RKO (cell line): ENCODE data around the gene GALNT9.
A peak's percentile ranks its signal among the peaks of the same experiment; 100 is the strongest.

ENCODE experiments used
- DNase-seq: peaks from one replicate; pipeline ENCODE4 v3.0.0-alpha.2; 2016; ENCODE audit warnings: low spot score

GALNT9 gene

DNA sequence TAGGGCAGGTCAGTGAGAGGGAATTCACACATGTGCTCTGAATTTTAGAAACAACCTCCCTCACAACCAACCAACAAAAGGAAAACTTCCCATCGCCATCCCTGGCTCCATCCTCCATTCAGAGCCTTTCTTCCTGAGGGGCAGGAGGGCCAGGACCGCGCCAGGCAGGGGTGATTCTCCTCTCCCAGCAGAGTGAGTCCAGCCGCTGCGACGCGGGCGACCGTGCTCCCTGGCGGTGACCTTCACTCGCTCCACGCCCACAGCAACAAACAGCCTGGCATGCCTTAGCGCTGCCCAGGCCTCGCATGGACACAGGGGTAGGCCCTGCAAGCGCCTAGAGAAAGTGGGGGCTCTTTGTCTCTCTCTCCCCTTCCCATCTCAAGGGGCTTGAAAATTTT is 3.7 kb downstream of the GALNT9 start:
- DNase-seq: no peak

DNA sequence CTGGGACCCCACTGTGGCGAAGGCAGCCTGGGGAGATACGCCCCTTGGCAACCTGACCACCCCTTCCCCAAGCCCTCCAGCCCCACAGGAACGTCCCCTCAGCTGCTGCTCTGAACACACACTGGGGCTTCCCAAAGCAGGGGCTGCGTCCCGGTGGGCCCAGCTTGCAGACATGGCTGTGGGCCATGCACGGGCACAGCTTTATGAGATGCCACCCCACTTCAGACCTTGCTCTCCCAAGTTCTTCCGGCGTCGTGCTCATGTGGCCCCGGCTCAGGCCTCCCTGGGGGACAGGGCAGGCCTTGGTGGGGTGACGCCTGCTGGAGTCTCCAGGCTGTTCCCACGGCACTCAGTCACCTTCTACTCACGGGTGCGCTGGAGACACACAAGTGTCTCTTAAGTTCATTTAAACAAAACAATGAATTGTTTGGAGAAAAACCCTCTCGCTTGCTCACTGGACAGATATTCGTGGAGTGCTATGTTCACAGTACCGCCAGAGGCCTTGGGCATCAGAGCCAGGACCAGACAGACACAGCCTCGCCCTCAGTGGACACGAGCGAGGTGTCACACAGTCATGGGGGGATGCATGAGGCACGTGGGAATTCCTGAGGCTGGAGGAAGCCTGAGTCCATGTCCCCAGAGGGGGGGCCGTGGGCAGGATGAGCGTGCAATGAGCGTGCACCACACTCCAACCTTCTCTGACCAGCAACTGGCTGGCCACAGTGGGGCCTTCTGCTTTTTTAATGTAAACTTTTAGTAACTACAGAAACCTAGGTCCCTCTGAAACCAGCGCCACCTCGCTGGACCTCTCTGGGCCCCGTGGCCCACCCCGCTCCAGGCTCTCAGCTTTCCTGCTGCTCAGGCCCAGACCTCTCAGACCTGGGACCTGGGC is 4.3 kb downstream of the GALNT9 start:
- peak; percentile 24 for DNase-seq

DNA sequence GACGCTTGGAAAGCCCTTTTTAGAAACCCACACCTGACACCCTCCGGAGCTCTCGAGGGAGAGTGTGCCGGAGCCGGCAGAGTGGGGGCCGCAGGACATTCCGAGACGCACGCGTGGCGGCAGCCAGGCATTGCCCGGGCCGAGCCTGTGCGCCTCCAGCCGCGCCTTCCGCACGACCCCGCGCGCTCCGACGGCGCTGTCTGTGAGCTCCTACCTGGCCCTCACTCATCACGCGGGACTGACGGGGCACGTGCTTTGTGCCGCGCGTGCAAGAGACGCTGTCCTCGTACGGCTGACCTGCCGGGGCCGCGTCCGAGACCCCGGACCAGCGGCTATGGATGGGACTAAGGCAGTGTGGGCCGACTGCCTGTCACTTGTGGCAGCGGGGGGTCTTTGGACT is 5.2 kb downstream of the GALNT9 start:
- DNase-seq: no peak

- no peak for DNase-seq
Observed at GRCh38 chr12:132323171-132324010, 6.0 kb downstream of the GALNT9 start.

DNA sequence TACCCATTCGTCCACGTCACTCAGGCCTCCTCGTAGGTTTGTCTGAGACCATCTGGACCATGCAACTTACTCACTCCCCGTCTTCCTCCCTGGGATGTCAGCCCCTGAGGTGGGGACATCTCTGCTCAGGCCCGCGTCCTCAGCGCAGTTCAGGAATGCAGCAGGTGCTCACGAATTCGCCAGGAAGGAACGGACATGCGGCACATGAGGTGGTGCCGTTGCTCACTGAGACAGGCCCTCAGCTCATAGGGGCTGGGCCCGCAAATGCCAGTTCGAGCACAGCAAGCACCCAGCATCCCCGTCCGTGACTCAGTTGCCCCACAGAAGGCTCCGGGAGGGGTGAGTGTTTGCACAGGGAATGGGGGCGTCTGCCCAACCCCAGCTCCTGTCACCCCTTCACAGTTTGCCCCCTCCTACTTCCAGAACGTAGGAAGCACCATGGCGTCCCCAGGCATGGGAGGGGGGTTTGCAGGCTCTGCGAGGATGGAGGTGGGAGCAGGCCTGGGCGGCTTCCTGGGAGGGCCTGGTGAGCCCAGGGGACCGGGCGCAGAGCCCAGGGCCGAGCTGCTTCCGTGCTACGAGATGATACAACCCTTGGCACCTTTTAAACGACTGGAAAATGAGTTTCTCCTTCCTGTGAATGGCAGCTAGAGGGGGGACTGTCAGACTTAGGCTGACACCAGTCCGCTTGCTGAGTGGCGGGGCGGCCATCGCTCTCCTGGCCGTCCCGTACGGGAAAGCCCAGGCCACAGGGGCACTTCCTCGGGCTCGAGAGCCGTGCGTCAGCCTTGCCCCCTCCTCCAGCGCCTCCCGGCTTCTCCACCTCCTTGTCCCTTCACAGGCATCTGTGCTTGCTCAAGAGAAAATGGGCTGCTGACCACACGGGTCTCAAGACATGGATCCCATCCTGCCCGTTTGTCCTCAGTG is 6.9 kb downstream of the GALNT9 start:
- DNase-seq: no peak

- no peak for DNase-seq
Observed at GRCh38 chr12:132321321-132322118, 7.9 kb downstream of the GALNT9 start.

DNA sequence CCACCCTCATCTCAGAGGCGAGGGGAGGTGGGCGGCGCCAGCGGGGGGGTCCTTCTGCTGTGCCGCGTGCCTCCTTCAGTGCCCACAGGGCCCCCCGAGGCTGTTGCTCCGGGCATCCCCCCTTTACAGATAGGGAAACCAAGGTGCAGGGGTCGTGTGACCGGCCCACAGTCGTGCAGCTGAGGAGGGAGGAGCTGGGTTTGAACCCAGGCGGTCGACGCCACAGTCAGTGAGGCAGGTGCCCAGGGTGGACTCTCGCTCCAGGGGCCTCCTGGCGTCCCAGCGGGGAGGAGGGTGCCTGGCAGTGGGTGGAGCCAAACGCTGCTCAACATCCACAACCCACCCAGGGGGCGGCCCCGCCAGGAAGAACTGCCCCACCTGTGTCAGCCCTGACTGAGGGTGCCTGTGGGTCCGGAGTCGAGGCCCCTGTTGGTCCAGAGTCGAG is 8.6 kb downstream of the GALNT9 start:
- DNase-seq: no peak

DNA sequence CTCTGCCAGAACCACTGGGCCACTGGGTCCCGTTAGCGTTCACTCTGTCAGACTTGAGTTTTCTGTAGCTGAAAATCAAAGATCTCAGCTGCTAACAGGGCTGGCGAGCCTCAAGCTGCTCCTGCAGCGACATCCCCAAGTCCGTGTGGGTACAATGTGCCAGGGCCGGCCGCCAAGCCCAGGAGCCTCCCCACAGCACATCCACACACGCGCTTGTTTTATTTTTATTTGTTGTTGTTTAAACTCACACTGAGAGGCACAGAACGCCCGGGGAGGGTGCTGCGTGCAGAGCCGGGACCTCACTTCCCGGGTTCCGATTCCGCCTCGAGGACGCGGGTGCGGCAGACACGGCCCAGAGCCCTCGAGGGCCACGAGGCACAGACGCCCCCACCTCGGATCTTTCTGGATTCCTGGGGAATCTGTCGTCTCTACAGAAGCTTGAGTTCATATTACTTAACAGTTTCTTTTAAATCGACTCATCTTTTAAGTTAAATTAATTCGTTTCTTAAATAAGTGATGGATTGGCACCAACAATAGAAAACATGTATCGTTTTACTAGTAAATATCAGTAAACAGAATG is 9.3 kb downstream of the GALNT9 start:
- DNase-seq: no peak

DNA sequence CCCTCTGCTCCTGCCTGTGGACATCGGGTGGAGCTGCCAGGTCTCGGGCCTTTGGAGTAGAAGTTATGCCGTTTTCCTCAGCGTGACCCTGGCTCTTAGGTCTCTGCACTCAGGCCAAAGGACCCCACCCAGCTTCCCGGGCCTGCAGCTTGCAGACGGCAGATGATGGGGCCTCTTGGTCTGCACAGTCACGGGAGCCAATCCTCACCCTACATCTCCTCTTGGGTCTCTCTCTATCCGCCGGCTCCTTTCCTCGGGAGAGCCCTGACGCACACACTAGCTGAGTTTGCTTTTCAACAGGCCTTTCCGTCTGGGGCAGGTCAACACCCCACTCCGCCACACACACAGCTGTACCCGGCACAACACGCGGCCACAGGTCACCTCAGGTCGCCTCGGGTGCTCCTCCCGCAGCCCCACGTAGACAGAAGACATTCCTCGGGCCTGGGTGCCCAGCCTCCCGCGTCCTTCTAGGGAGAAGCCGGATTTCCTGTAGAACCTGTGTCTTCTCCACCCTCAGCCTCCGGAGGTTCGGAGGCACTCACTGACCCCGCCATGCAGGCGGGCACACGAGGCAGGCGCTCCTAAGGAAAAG is 9.9 kb downstream of the GALNT9 start:
- no peak for DNase-seq

DNA sequence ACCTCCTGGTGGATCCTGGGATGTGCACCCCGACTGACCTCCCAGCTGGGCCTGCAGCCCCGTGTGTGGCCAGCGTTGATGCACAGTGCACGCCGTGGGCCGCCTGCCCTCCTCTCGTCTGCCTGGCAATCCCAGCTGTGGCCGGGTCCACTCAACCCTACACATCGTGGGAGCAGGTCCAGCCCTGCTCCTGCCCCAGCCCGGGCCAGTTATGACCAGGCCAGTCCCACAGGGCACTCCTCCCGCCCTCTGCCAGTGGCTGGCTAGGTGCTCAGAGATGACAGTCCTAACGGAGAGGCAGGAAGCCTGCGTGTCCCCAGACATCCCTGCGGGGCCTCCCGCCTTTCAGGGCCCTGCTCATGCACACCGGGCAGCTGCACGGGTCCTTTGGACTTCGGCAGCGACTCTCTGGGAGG is 10.8 kb downstream of the GALNT9 start:
- no peak for DNase-seq

- DNase-seq: no peak
Observed at GRCh38 chr12:132318135-132318534, 11.3 kb downstream of the GALNT9 start.

- no peak for DNase-seq
Observed at GRCh38 chr12:132317233-132317938, 12.0 kb downstream of the GALNT9 start.

- no peak for DNase-seq
Observed at GRCh38 chr12:132316497-132317232, 12.7 kb downstream of the GALNT9 start.

- no peak for DNase-seq
Observed at GRCh38 chr12:132315951-132316350, 13.4 kb downstream of the GALNT9 start.

GRCh38 chr12:132315507-132315906 is 13.9 kb downstream of the GALNT9 start:
- no peak for DNase-seq

DNA sequence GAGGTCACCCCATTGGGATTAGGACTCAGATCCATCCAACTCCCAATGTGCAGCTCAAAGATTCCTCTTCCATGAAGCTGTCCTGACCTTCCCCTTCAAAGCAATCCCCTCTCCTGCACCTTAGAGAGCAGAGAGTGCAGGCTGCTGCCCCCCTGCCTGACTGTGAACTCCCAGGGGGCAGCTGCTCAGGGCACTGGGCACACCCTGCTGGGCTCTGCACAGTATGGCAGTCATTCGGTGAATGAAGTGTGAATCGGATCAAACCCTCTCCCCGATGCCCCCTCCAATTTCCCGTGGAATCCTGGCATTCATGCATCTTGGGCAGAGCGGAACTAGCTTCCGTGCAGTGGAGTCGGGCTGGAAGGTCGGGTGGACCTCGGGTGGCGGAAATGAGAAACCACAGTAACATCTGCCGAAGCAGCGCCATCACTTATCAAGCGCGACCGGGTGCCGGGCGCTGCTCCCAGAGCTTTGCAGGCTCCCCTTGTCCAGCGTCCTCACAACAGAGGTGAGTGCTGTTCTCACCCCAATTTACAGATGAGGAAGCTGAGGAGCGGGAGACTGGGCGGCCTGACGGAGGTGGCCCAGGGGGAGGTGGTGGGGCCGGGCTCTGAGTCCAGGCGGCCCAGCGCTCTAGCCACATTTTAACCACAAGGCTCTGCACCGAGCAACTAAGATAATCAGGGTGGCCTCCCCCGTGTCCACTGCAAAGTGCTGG is 14.7 kb downstream of the GALNT9 start:
- no peak for DNase-seq

DNA sequence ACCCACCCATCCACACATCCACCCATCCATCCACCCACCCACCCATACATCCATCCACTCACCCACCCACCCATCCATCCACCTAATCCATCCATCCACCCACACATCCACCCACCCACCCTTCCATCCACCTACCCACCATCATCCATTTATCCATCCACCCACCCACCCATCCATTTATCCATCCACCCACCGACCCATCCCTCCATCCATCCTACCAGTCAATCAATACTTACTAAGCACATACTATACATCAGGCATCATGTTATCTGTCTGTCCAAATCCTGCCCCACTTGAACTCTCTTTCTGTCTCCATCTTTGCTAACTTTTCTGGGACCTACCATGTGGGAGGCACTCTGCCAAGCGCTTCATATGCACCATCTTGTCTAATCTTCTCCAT is 15.4 kb downstream of the GALNT9 start:
- no peak for DNase-seq

- DNase-seq: no peak
Observed at GRCh38 chr12:132313182-132313581, 16.2 kb downstream of the GALNT9 start.
